Measurements from ENCODE around the gene GBP7.

GRCh38 chr1:89201106-89201794 lies 25.4 kb upstream of the GBP7 start:
- TF ChIP-seq CTCF (IDR thresholded peaks at IDR 0.05) (no peak), POLR2A (IDR thresholded peaks at IDR 0.05) (no peak), EP300 (IDR thresholded peaks at IDR 0.05) (no peak)
